Keratinocyte (primary cell): ENCODE data around the gene KLF6. TPM values are rescaled to one million over a fixed set of nuclear protein-coding genes. Genes with fewer than 3 reads are reported as not detected.

Source experiments
- DNase-seq: peaks from one replicate; pipeline ENCODE4 v3.0.0-alpha.2; 2011; ENCODE audit warnings: low read depth, missing footprints, low spot score
- FAIRE-seq: peaks from 2 replicates; lab custom pipeline; 2011; peaks lifted over from hg19 to GRCh38; lab: Jason Lieb, UNC
- H2AFZ ChIP-seq: 2 replicates; pipeline ENCODE4 v1.6.0; 2012; ENCODE audit warnings: low read length, control low read depth, inconsistent platforms; ENCODE audit not compliant: control insufficient read depth
- H3K27ac ChIP-seq: 2 replicates; pipeline ENCODE4 v1.5.1; 2011; ENCODE audit warnings: low read length; ENCODE audit not compliant: control insufficient read depth, insufficient read depth
- H3K27me3 ChIP-seq: 3 replicates; pipeline ENCODE4 v1.6.0; 2011; ENCODE audit warnings: low read length; ENCODE audit not compliant: control insufficient read depth, insufficient read depth; ENCODE audit errors: extremely low read depth
- H3K36me3 ChIP-seq, 2 experiments: 2 replicates in 1 of 2; 3 replicates in 1 of 2; pipeline ENCODE4 v1.5.1; 2011; ENCODE audit warnings: low read length in 2 of 2, mild to moderate bottlenecking in 1 of 2; ENCODE audit not compliant: control insufficient read depth in 2 of 2, insufficient read depth in 2 of 2; ENCODE audit errors: extremely low read depth in 1 of 2
- H3K4me1 ChIP-seq: 3 replicates; pipeline ENCODE4 v1.5.1; 2011; ENCODE audit warnings: low read length; ENCODE audit not compliant: control insufficient read depth, insufficient read depth; ENCODE audit errors: extremely low read depth
- H3K4me2 ChIP-seq: 3 replicates; pipeline ENCODE4 v1.6.0; 2011; ENCODE audit warnings: low read depth, low read length; ENCODE audit not compliant: control insufficient read depth, insufficient read depth; ENCODE audit errors: extremely low read depth
- H3K4me3 ChIP-seq, 3 experiments: fragments of 200-600 bp in 1 of 3; sonication (generic) in 1 of 3; 2 replicates in 2 of 3; 3 replicates in 1 of 3; pipeline ENCODE4 v1.5.1; 2011 to 2016; ENCODE audit warnings: low read length in 3 of 3, mild to moderate bottlenecking in 3 of 3, control low read depth in 2 of 3, inconsistent platforms in 1 of 3, low read depth in 1 of 3, mixed read lengths in 1 of 3, mixed run types in 1 of 3, moderate library complexity in 1 of 3; ENCODE audit not compliant: control insufficient read depth in 2 of 3, insufficient read depth in 2 of 3; ENCODE audit errors: extremely low read depth in 1 of 3
- H3K79me2 ChIP-seq: 2 replicates; pipeline ENCODE4 v1.6.0; 2012; ENCODE audit warnings: low read length; ENCODE audit not compliant: control insufficient read depth, insufficient read depth
- H3K9ac ChIP-seq: 3 replicates; pipeline ENCODE4 v1.6.0; 2011; ENCODE audit warnings: low read length; ENCODE audit not compliant: control insufficient read depth, insufficient read depth; ENCODE audit errors: extremely low read depth
- H3K9me1 ChIP-seq: 3 replicates; pipeline ENCODE4 v1.6.0; 2011; ENCODE audit warnings: low read length; ENCODE audit not compliant: control insufficient read depth, insufficient read depth; ENCODE audit errors: extremely low read depth
- H3K9me3 ChIP-seq: 2 replicates; pipeline ENCODE4 v1.5.1; 2012; ENCODE audit warnings: low read depth, low read length; ENCODE audit not compliant: control insufficient read depth
- H4K20me1 ChIP-seq: 3 replicates; pipeline ENCODE4 v1.6.0; 2011; ENCODE audit warnings: low read length; ENCODE audit not compliant: control insufficient read depth, insufficient read depth; ENCODE audit errors: extremely low read depth
- EZH2 ChIP-seq: IDR thresholded peaks from one replicate; pipeline ENCODE4 v1.6.1; 2012; ENCODE audit warnings: inconsistent platforms, mild to moderate bottlenecking, low read length, moderate library complexity
- dilution Hi-C: fragments of 300-500 bp; cut with MboI; formaldehyde crosslinking; loops from one replicate; pipeline ENCODE4 v1.7.0; 2020; ENCODE audit warnings: low sequenced_read_pairs; ENCODE audit not compliant: extremely low pct_ligation_motif_present
- polyA plus RNA-seq, 5 experiments: library from polyadenylated mRNA; depleted of rRNA in 3 of 5; stranded (reverse) in 3 of 5; stranded (forward) in 1 of 5; unstranded in 1 of 5; fragments of >200 nt; gene quantifications; 1 replicate in 1 of 5; 2 replicates in 3 of 5; 3 replicates in 1 of 5; pipeline versions ENCODE4 v1.2.1 to v1.2.3, GENCODE V29; 2011 to 2012; ENCODE audit warnings: missing spikeins in 2 of 5, low read depth in 1 of 5, low replicate concordance in 1 of 5
- TF ChIP-seq, protein P1 (sequence below), 3 experiments: IDR thresholded peaks in 1 of 3; conservative IDR thresholded peaks in 1 of 3; optimal IDR thresholded peaks in 1 of 3; 2 replicates in 2 of 3; 3 replicates in 1 of 3; pipeline versions ENCODE3 to v1.5.1; 2011; ENCODE audit warnings: low read length in 3 of 3, mild to moderate bottlenecking in 3 of 3, moderate library complexity in 2 of 3, control low read depth in 1 of 3, inconsistent platforms in 1 of 3; ENCODE audit not compliant: insufficient read depth in 2 of 3; ENCODE audit errors: extremely low read depth in 1 of 3

Gene KLF6
- polyA plus RNA-seq, 1 donor (not counting 4 experiments of a cell fraction or from before 2014, with no cell fraction given): 250 TPM

DNA sequence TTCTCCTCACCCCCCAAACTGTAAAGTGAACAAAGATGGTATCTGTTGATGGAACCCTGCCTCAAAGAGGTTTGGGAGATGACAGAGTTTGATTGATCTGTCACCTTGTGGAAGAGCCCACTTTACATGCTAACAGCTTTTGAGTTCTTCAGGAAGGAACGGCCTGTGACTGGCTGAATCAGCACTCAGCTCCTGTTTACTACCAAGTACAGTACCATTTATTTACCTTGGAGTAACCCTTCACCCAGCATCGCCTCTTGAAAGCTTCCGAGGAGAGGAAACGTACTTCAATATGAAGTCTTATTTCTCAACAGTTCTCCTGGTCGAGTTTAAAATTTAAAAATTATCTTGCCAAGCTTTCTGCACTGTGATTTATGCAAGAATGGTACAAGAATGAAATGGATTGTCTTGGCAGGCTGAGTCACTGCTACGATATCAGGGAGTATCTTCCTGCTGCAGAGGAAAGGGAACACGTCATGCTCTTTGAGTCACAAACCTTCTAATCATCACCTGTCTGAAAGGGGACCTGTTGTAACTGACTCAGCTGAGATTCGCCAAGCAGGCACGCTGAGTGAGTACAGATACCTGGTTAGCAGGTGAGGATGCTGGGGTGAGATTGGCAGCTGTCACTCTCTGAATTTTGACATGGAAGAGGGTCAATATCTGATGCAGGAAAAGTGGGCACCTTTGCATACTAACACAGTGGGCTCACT lies 30.1 kb downstream of the KLF6 start:
- H3K9me3 ChIP-seq: no peaks in the 10 kb centered on the region
- H3K9ac ChIP-seq: peak overlapping the region; percentile 72
- no peaks in the 10 kb centered on the region for H4K20me1 ChIP-seq
- H3K36me3 ChIP-seq: no peaks in the 10 kb centered on the region
- H3K9me1 ChIP-seq: no peaks in the 10 kb centered on the region
- H2AFZ ChIP-seq: no peak overlapping the region
- FAIRE-seq (peak; percentile 98), DNase-seq (peak; percentile 92)
- peak overlapping the region in 2 of 3 experiments; percentile 15 to 44 for H3K4me3 ChIP-seq
- no peak for TF ChIP-seq EZH2
- TF ChIP-seq, protein P1, sequence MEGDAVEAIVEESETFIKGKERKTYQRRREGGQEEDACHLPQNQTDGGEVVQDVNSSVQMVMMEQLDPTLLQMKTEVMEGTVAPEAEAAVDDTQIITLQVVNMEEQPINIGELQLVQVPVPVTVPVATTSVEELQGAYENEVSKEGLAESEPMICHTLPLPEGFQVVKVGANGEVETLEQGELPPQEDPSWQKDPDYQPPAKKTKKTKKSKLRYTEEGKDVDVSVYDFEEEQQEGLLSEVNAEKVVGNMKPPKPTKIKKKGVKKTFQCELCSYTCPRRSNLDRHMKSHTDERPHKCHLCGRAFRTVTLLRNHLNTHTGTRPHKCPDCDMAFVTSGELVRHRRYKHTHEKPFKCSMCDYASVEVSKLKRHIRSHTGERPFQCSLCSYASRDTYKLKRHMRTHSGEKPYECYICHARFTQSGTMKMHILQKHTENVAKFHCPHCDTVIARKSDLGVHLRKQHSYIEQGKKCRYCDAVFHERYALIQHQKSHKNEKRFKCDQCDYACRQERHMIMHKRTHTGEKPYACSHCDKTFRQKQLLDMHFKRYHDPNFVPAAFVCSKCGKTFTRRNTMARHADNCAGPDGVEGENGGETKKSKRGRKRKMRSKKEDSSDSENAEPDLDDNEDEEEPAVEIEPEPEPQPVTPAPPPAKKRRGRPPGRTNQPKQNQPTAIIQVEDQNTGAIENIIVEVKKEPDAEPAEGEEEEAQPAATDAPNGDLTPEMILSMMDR (optimal IDR thresholded peaks at IDR 0.05 in 1 of 3, IDR thresholded peaks at IDR 0.05 in 1 of 3, conservative IDR thresholded peaks at IDR 0.05 in 1 of 3; ENCODE audit: extremely low read depth in 1 of 3, insufficient read depth in 2 of 3, low read length in 3 of 3): no peak
- H3K4me2 ChIP-seq: peak overlapping the region; percentile 70
- no peaks in the 10 kb centered on the region for H3K27me3 ChIP-seq
- dilution Hi-C loops: no loop called here
- no peaks in the 10 kb centered on the region for H3K79me2 ChIP-seq
- peaks cover 46% of the 10 kb centered on the region for H3K4me1 ChIP-seq
- peak overlapping the region; percentile 94 for H3K27ac ChIP-seq

DNA sequence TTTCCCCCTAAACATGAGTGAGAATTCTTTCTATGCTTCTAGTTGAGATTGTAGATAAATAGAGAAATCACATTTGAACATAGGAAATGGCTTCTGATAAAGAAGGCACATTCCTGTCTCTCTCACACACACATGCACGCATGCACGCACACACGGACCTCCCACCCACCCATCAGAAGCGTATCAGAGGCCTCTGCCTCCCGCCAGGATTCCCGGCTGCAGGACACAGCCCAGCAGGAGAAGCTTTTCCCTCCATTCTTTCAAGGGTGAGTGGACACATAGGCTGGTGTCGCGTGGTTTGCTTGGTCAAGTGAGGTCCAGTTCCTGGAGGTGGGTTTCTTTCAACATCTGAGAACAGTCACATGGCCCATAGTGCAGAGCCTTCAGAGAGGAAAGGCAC lies 34.2 kb downstream of the KLF6 start:
- Histone ChIP-seq H3K4me1 (peaks cover 26% of the 10 kb centered on the region), H3K36me3 (no peaks in the 10 kb centered on the region), H3K27me3 (no peaks in the 10 kb centered on the region), H4K20me1 (no peaks in the 10 kb centered on the region), H3K9ac (no peak overlapping the region), H3K4me3 (no peak overlapping the region), H3K4me2 (no peak overlapping the region), H3K9me1 (no peaks in the 10 kb centered on the region), H3K27ac (no peak overlapping the region), H3K79me2 (no peaks in the 10 kb centered on the region), H3K9me3 (no peaks in the 10 kb centered on the region), H2AFZ (no peak overlapping the region)
- no peak for DNase-seq
- FAIRE-seq: no peak
- dilution Hi-C loops: no loop called here
- TF ChIP-seq, protein P1 (optimal IDR thresholded peaks at IDR 0.05 in 1 of 3, IDR thresholded peaks at IDR 0.05 in 1 of 3, conservative IDR thresholded peaks at IDR 0.05 in 1 of 3; ENCODE audit: extremely low read depth in 1 of 3, insufficient read depth in 2 of 3, low read length in 3 of 3): no peak
- TF ChIP-seq EZH2: no peak
